OCI-LY7 (cell line): ENCODE measurements around the gene PSMB10. TPM values are rescaled to one million over a fixed set of nuclear protein-coding genes. Genes with fewer than 3 reads are reported as not detected.

Source experiments
- BruUV-seq: library from RNA; stranded (reverse); fragments of 400-500 nt; replicated peaks from 2 replicates; lab custom pipeline; 2021; lab: Mats Ljungman, UMichigan
- CTCF ChIA-PET: fragments of 300-600 bp; sonication (Branson Sonifier 250); formaldehyde crosslinking; loops from one replicate; lab custom pipeline; 2022; ENCODE audit warnings: antibody characterized with exemption; ENCODE audit not compliant: unreplicated experiment; lab: Charles Lee
- POLR2A ChIA-PET: fragments of 300-600 bp; sonication (Branson Sonifier 250); formaldehyde crosslinking; loops from one replicate; lab custom pipeline; 2022; ENCODE audit warnings: antibody characterized with exemption; lab: Charles Lee
- DNase-seq: peaks from one replicate; pipeline ENCODE4 v3.0.0-alpha.2; 2015; ENCODE audit warnings: low spot score
- H2AFZ ChIP-seq: fragments of 200-600 bp; sonication (generic), shearing (Covaris generic); 2 replicates; pipeline ENCODE4 v1.6.1; 2014; ENCODE audit warnings: mild to moderate bottlenecking, antibody characterized with exemption, low read length, moderate library complexity
- H3K27ac ChIP-seq: fragments of 200-600 bp; sonication (generic); 2 replicates; pipeline ENCODE4 v1.5.1; 2014; ENCODE audit warnings: mixed run types, low read depth, mild to moderate bottlenecking, moderate library complexity, low read length, inconsistent platforms; ENCODE audit not compliant: poor library complexity, severe bottlenecking
- H3K36me3 ChIP-seq: fragments of 200-600 bp; sonication (generic); 2 replicates; pipeline ENCODE4 v1.6.1; 2014; ENCODE audit warnings: mild to moderate bottlenecking, antibody characterized with exemption, low read length, moderate library complexity, mixed read lengths; ENCODE audit not compliant: insufficient read depth
- H3K4me1 ChIP-seq: fragments of 200-600 bp; sonication (generic); 2 replicates; pipeline ENCODE4 v1.5.1; 2014; ENCODE audit warnings: mild to moderate bottlenecking, low read length; ENCODE audit not compliant: insufficient read depth, poor library complexity, severe bottlenecking
- H3K4me2 ChIP-seq: fragments of 200-600 bp; sonication (generic); 2 replicates; pipeline ENCODE4 v1.6.1; 2014; ENCODE audit warnings: mild to moderate bottlenecking, low read length
- H3K4me3 ChIP-seq: fragments of 200-600 bp; sonication (generic); 2 replicates; pipeline ENCODE4 v1.5.1; 2014; ENCODE audit warnings: mild to moderate bottlenecking, low read depth, low read length; ENCODE audit not compliant: poor library complexity, severe bottlenecking
- H3K79me2 ChIP-seq: fragments of 200-600 bp; sonication (generic); 2 replicates; pipeline ENCODE4 v1.6.1; 2016; ENCODE audit warnings: low read depth, mild to moderate bottlenecking, low read length, moderate library complexity, mixed read lengths; ENCODE audit not compliant: insufficient read depth
- H3K9me2 ChIP-seq: fragments of 200-600 bp; sonication (generic); 2 replicates; pipeline ENCODE4 v1.6.1; 2016; ENCODE audit warnings: mild to moderate bottlenecking, low read length, mixed read lengths; ENCODE audit not compliant: insufficient read depth
- H3K9me3 ChIP-seq: fragments of 200-600 bp; sonication (generic); 2 replicates; pipeline ENCODE4 v1.6.1; 2014; ENCODE audit warnings: mild to moderate bottlenecking, mixed run types, low read length, mixed read lengths
- H4K20me1 ChIP-seq: fragments of 200-600 bp; sonication (generic); 2 replicates; pipeline ENCODE4 v1.6.1; 2014; ENCODE audit warnings: mild to moderate bottlenecking, antibody characterized with exemption, low read length, moderate library complexity, mixed read lengths; ENCODE audit not compliant: insufficient read depth
- EZH2phosphoT487 ChIP-seq: fragments of 200-600 bp; sonication (generic); IDR thresholded peaks from 2 replicates; pipeline ENCODE4 v1.6.1; 2018; ENCODE audit warnings: low read depth, borderline replicate concordance, mild to moderate bottlenecking, mixed run types, antibody characterized with exemption, low read length, moderate library complexity, mixed read lengths
- intact Hi-C: fragments of 100-400 bp; cut with micrococcal nuclease; formaldehyde crosslinking; loops from one replicate; pipeline ENCODE4 v1.10.0; 2022; ENCODE audit not compliant: unreplicated experiment
- total RNA-seq, 2 experiments: library from RNA; depleted of rRNA in 1 of 2; stranded (reverse); fragments of >200 nt in 1 of 2; shearing (Covaris generic) in 1 of 2; gene quantifications; 2 replicates each; pipeline ENCODE4 v1.2.3, GENCODE V29; 2014 to 2022
- TF ChIP-seq, protein P1 (sequence below): fragments of 200-600 bp; sonication (generic); conservative IDR thresholded peaks from 2 replicates; pipeline ENCODE4 v1.5.1; 2014; ENCODE audit warnings: mild to moderate bottlenecking, antibody characterized with exemption, low read length, moderate library complexity, mixed read lengths

Gene PSMB10
- total RNA-seq, 2 experiments from 2014 or later: 89.9 to 179 TPM

- Histone ChIP-seq H3K4me2 (0 out of 2 replicates have a peak overlapping the region, but pooled peaks have one; percentile 8), H3K4me1 (peaks cover 34% of the 10 kb centered on the region), H3K9me3 (no peaks in the 10 kb centered on the region), H4K20me1 (no peaks in the 10 kb centered on the region), H3K79me2 (no peaks in the 10 kb centered on the region), H3K9me2 (no peaks in the 10 kb centered on the region), H2AFZ (no peak overlapping the region), H3K36me3 (no peaks in the 10 kb centered on the region), H3K27ac (no peak overlapping the region), H3K4me3 (no peak overlapping the region)
- TF ChIP-seq EZH2phosphoT487: no peak
- TF ChIP-seq, protein P1, sequence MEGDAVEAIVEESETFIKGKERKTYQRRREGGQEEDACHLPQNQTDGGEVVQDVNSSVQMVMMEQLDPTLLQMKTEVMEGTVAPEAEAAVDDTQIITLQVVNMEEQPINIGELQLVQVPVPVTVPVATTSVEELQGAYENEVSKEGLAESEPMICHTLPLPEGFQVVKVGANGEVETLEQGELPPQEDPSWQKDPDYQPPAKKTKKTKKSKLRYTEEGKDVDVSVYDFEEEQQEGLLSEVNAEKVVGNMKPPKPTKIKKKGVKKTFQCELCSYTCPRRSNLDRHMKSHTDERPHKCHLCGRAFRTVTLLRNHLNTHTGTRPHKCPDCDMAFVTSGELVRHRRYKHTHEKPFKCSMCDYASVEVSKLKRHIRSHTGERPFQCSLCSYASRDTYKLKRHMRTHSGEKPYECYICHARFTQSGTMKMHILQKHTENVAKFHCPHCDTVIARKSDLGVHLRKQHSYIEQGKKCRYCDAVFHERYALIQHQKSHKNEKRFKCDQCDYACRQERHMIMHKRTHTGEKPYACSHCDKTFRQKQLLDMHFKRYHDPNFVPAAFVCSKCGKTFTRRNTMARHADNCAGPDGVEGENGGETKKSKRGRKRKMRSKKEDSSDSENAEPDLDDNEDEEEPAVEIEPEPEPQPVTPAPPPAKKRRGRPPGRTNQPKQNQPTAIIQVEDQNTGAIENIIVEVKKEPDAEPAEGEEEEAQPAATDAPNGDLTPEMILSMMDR: no peak
- no peak for DNase-seq
- ChIA-PET POLR2A (interaction anchor here (0.5 to 1.1 kb wide), 5 partner anchors 20 to 252 kb away, joined by 3 to 6 read pairs (median 3); no protein-coding TSS in a partner anchor), CTCF (interaction anchor here (0.5 kb wide), 2 partner anchors 33 to 138 kb away, joined by 3 to 6 read pairs; no protein-coding TSS in a partner anchor)
- BruUV-seq: no TSS peak
- intact Hi-C loops: no loop called here
Measured at GRCh38 chr16:67965668-67966548, 29.3 kb upstream of the PSMB10 start.

DNA sequence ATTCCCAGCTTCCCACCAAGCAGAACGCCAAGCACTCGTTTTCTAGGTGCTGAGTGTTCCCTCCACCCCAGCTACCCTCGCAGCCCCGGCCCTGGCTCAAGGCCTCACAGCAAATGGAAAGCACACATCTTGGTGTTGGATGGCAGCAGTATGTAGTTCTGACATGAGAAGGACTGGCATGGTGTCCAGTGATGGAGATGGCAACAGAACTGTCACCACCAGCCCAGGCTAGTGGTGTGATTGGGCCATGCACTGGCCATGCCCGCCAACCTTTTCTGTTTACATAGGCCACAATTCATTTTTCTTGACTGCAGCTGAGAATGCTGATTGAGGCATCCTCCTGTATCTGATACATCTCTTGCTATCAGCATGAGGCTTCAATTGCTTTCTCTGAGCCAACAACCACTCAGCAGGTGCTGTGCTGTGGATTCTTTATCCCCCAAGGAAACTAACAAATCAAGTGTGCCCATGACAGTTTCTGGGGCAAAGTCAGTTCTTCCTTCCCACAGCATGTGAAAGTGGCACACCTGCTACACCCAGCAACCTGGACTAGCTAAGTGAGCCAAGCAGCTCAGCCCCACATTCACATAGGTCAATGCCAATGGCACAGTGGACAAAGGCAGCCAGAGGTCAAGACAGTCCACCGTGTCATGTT lies 28.0 kb upstream of the PSMB10 start:
- no peak for TF ChIP-seq EZH2phosphoT487
- TF ChIP-seq, protein P1: no peak
- ChIA-PET CTCF (no interaction called here), POLR2A (interaction anchor here (0.8 kb wide), 1 partner anchor 157 kb away, joined by 5 read pairs; no protein-coding TSS in a partner anchor)
- Histone ChIP-seq H3K9me3 (no peaks in the 10 kb centered on the region), H3K4me2 (no peak overlapping the region), H3K4me1 (peaks cover 34% of the 10 kb centered on the region), H4K20me1 (no peaks in the 10 kb centered on the region), H2AFZ (no peak overlapping the region), H3K4me3 (no peak overlapping the region), H3K36me3 (no peaks in the 10 kb centered on the region), H3K27ac (no peak overlapping the region), H3K79me2 (no peaks in the 10 kb centered on the region), H3K9me2 (no peaks in the 10 kb centered on the region)
- intact Hi-C loops: no loop called here
- no peak for DNase-seq
- no TSS peak for BruUV-seq
